OCI-LY7 (cell line): ENCODE data around the gene TPST2. TPM values are rescaled to one million over a fixed set of nuclear protein-coding genes. Genes with fewer than 3 reads are reported as not detected.

ENCODE experiments used
- Bru-seq: library from RNA; stranded (reverse); fragments of 400-500 nt; gene quantifications from one replicate; lab custom pipeline; 2021; lab: Mats Ljungman, UMichigan
- BruChase-seq, 2 experiments: library from RNA; stranded (reverse); fragments of 400-500 nt; gene quantifications; one replicate each; lab custom pipeline; 2021; lab: Mats Ljungman, UMichigan
- BruUV-seq: library from RNA; stranded (reverse); fragments of 400-500 nt; replicated peaks from 2 replicates; lab custom pipeline; 2021; lab: Mats Ljungman, UMichigan
- CTCF ChIA-PET: fragments of 300-600 bp; sonication (Branson Sonifier 250); formaldehyde crosslinking; loops from one replicate; lab custom pipeline; 2022; ENCODE audit warnings: antibody characterized with exemption; ENCODE audit not compliant: unreplicated experiment; lab: Charles Lee
- POLR2A ChIA-PET: fragments of 300-600 bp; sonication (Branson Sonifier 250); formaldehyde crosslinking; loops from one replicate; lab custom pipeline; 2022; ENCODE audit warnings: antibody characterized with exemption; lab: Charles Lee
- DNase-seq: peaks from one replicate; pipeline ENCODE4 v3.0.0-alpha.2; 2015; ENCODE audit warnings: low spot score
- H2AFZ ChIP-seq: fragments of 200-600 bp; sonication (generic), shearing (Covaris generic); 2 replicates; pipeline ENCODE4 v1.6.1; 2014; ENCODE audit warnings: mild to moderate bottlenecking, antibody characterized with exemption, low read length, moderate library complexity
- H3K27ac ChIP-seq: fragments of 200-600 bp; sonication (generic); 2 replicates; pipeline ENCODE4 v1.5.1; 2014; ENCODE audit warnings: mixed run types, low read depth, mild to moderate bottlenecking, moderate library complexity, low read length, inconsistent platforms; ENCODE audit not compliant: poor library complexity, severe bottlenecking
- H3K36me3 ChIP-seq: fragments of 200-600 bp; sonication (generic); 2 replicates; pipeline ENCODE4 v1.6.1; 2014; ENCODE audit warnings: mild to moderate bottlenecking, antibody characterized with exemption, low read length, moderate library complexity, mixed read lengths; ENCODE audit not compliant: insufficient read depth
- H3K4me1 ChIP-seq: fragments of 200-600 bp; sonication (generic); 2 replicates; pipeline ENCODE4 v1.5.1; 2014; ENCODE audit warnings: mild to moderate bottlenecking, low read length; ENCODE audit not compliant: insufficient read depth, poor library complexity, severe bottlenecking
- H3K4me2 ChIP-seq: fragments of 200-600 bp; sonication (generic); 2 replicates; pipeline ENCODE4 v1.6.1; 2014; ENCODE audit warnings: mild to moderate bottlenecking, low read length
- H3K4me3 ChIP-seq: fragments of 200-600 bp; sonication (generic); 2 replicates; pipeline ENCODE4 v1.5.1; 2014; ENCODE audit warnings: mild to moderate bottlenecking, low read depth, low read length; ENCODE audit not compliant: poor library complexity, severe bottlenecking
- H3K79me2 ChIP-seq: fragments of 200-600 bp; sonication (generic); 2 replicates; pipeline ENCODE4 v1.6.1; 2016; ENCODE audit warnings: low read depth, mild to moderate bottlenecking, low read length, moderate library complexity, mixed read lengths; ENCODE audit not compliant: insufficient read depth
- H3K9me2 ChIP-seq: fragments of 200-600 bp; sonication (generic); 2 replicates; pipeline ENCODE4 v1.6.1; 2016; ENCODE audit warnings: mild to moderate bottlenecking, low read length, mixed read lengths; ENCODE audit not compliant: insufficient read depth
- H3K9me3 ChIP-seq: fragments of 200-600 bp; sonication (generic); 2 replicates; pipeline ENCODE4 v1.6.1; 2014; ENCODE audit warnings: mild to moderate bottlenecking, mixed run types, low read length, mixed read lengths
- H4K20me1 ChIP-seq: fragments of 200-600 bp; sonication (generic); 2 replicates; pipeline ENCODE4 v1.6.1; 2014; ENCODE audit warnings: mild to moderate bottlenecking, antibody characterized with exemption, low read length, moderate library complexity, mixed read lengths; ENCODE audit not compliant: insufficient read depth
- CTCF ChIP-seq: fragments of 200-600 bp; sonication (generic); conservative IDR thresholded peaks from 2 replicates; pipeline ENCODE4 v1.5.1; 2014; ENCODE audit warnings: mild to moderate bottlenecking, antibody characterized with exemption, low read length, moderate library complexity, mixed read lengths
- EZH2phosphoT487 ChIP-seq: fragments of 200-600 bp; sonication (generic); IDR thresholded peaks from 2 replicates; pipeline ENCODE4 v1.6.1; 2018; ENCODE audit warnings: low read depth, borderline replicate concordance, mild to moderate bottlenecking, mixed run types, antibody characterized with exemption, low read length, moderate library complexity, mixed read lengths
- intact Hi-C: fragments of 100-400 bp; cut with micrococcal nuclease; formaldehyde crosslinking; loops from one replicate; pipeline ENCODE4 v1.10.0; 2022; ENCODE audit not compliant: unreplicated experiment
- long read RNA-seq: library from polyadenylated mRNA; stranded (forward); transcript quantifications from one replicate; pipeline ENCODE4 v2.0.0, GENCODE V29; 2022
- total RNA-seq, 2 experiments: library from RNA; depleted of rRNA in 1 of 2; stranded (reverse); fragments of >200 nt in 1 of 2; shearing (Covaris generic) in 1 of 2; gene quantifications; 2 replicates each; pipeline ENCODE4 v1.2.3, GENCODE V29; 2014 to 2022

Gene TPST2
- total RNA-seq (2014; rRNA removed; shearing (Covaris generic)) (19.1 and 19.9 TPM in 2 replicates), total RNA-seq (2022) (12.5 and 14.4 TPM in 2 replicates), Bru-seq, nascent RNA (percentile 52 among the genes with signal in this experiment), BruChase-seq, experiment 1, labeled RNA remaining after a 6-hour chase (percentile 59 among the genes with signal in this experiment), BruChase-seq, experiment 2, labeled RNA remaining after a 2-hour chase (percentile 53 among the genes with signal in this experiment)
- long read RNA-seq, full-length matches to known transcripts, result 16 of 30 reads
- long read RNA-seq, partial matches to known transcripts, result 7 of 30 reads
- long read RNA-seq, other reads (novel, unspliced or antisense), result 7 of 30 reads

GRCh38 chr22:26589845-26590736, at the start of gene TPST2:
Gene TPST2, minus strand, starts transcription at chr22:26590132. Its CDS starts 48,502 bp downstream, at chr22:26541630.
- no TSS peak for BruUV-seq
- CTCF ChIA-PET, result interaction anchor here (0.6 kb wide), 2 partner anchors 17 to 226 kb away, joined by 3 read pairs; no protein-coding TSS in a partner anchor

GRCh38 chr22:26636296-26636695, 46.4 kb upstream of the TPST2 start:
- no peaks in the 10 kb centered on the region for H4K20me1 ChIP-seq
- no peaks in the 10 kb centered on the region for H3K79me2 ChIP-seq
- no peak overlapping the region for H3K4me2 ChIP-seq
- no TSS peak for BruUV-seq
- H3K9me2 ChIP-seq, result no peaks in the 10 kb centered on the region
- H3K27ac ChIP-seq, result no peak overlapping the region
- H3K4me3 ChIP-seq, result no peak overlapping the region
- TF ChIP-seq CTCF (no peak), EZH2phosphoT487 (no peak)
- ChIA-PET POLR2A (no interaction called here), CTCF (no interaction called here)
- H3K9me3 ChIP-seq, result no peaks in the 10 kb centered on the region
- intact Hi-C loops, result no loop called here
- H3K4me1 ChIP-seq, result no peaks in the 10 kb centered on the region
- H3K36me3 ChIP-seq, result no peaks in the 10 kb centered on the region
- no peak overlapping the region for H2AFZ ChIP-seq
- no peak for DNase-seq

More at GRCh38 chr22:26589845-26590736, at the start of gene TPST2:
- peaks cover 10% of the 10 kb centered on the region; the same call in 1 of the 2 replicates for H3K79me2 ChIP-seq
- TF ChIP-seq CTCF, result no peak
- TF ChIP-seq EZH2phosphoT487, result no peak
- no peaks in the 10 kb centered on the region for H4K20me1 ChIP-seq
- H3K9me3 ChIP-seq, result peaks cover 5% of the 10 kb centered on the region; the same call in 1 of the 2 replicates
- H3K4me1 ChIP-seq, result peaks cover 44% of the 10 kb centered on the region
- peak within 1 kb of the TSS; percentile 23 for H3K27ac ChIP-seq
- peak within 1 kb of the TSS; percentile 91 for H3K4me3 ChIP-seq
- H3K36me3 ChIP-seq, result peaks cover 4% of the 10 kb centered on the region; the same call in 1 of the 2 replicates
- intact Hi-C loops, result loop anchor here (1.0 kb wide), 1 partner anchor 10 kb away; no protein-coding TSS in a partner anchor
- H3K9me2 ChIP-seq, result no peaks in the 10 kb centered on the region
- peak within 1 kb of the TSS; percentile 96 for H3K4me2 ChIP-seq
- peak; percentile 83 for DNase-seq
- H2AFZ ChIP-seq, result peak within 1 kb of the TSS; percentile 83
- POLR2A ChIA-PET, result interaction anchor here (0.7 kb wide), 1 partner anchor 46 kb away, joined by 3 read pairs; no protein-coding TSS in a partner anchor
